K562 (cell line): ENCODE measurements around the gene ACTN1.

ENCODE experiments used
- NFRKB ChIP-seq: fragments of 450-650 bp; IDR thresholded peaks from 2 replicates; pipeline ENCODE4 v1.6.1; 2016; ENCODE audit warnings: low read depth
- TBP ChIP-seq: optimal IDR thresholded peaks from 2 replicates; pipeline ENCODE3; 2011; ENCODE audit warnings: low read depth, low read length, improper control_type of control experiment

GRCh38 chr14:69027242-69027913 lies 48.3 kb upstream of the ACTN1 start:
- TF ChIP-seq TBP (no peak), NFRKB (no peak)
